MM.1S (cell line): ENCODE measurements around the gene KMT5C.

Experiments used
- DNase-seq: peaks from one replicate; pipeline ENCODE4 v3.0.0-alpha.2; 2015
- H2AFZ ChIP-seq: fragments of 300-600 bp; sonication (generic); 2 replicates; pipeline ENCODE4 v1.6.0; 2016; ENCODE audit warnings: antibody characterized with exemption, low read length
- H3F3A ChIP-seq: fragments of 300-600 bp; sonication (generic); 2 replicates; pipeline ENCODE4 v1.6.1; 2016; ENCODE audit warnings: mild to moderate bottlenecking, antibody characterized with exemption, low read length, moderate library complexity, mixed read lengths; ENCODE audit not compliant: insufficient read depth
- H3K27ac ChIP-seq: fragments of 300-600 bp; sonication (generic); 2 replicates; pipeline ENCODE4 v1.5.1; 2016; ENCODE audit warnings: mild to moderate bottlenecking, low read length
- H3K27me3 ChIP-seq: fragments of 300-600 bp; sonication (generic); replicated peaks from 2 replicates; pipeline ENCODE4 v1.6.0; 2016; ENCODE audit warnings: low read length; ENCODE audit not compliant: insufficient read depth
- H3K36me3 ChIP-seq: fragments of 300-600 bp; sonication (generic); replicated peaks from 2 replicates; pipeline ENCODE4 v1.6.1; 2016; ENCODE audit warnings: mild to moderate bottlenecking, low read length, mixed read lengths; ENCODE audit not compliant: insufficient read depth
- H3K4me1 ChIP-seq: fragments of 300-600 bp; sonication (generic); 2 replicates; pipeline ENCODE4 v1.6.1; 2016; ENCODE audit warnings: low read length, mixed read lengths
- H3K4me2 ChIP-seq: fragments of 300-600 bp; sonication (generic); 2 replicates; pipeline ENCODE4 v1.6.0; 2016; ENCODE audit warnings: low read depth, low read length
- H3K4me3 ChIP-seq: fragments of 300-600 bp; sonication (generic); 2 replicates; pipeline ENCODE4 v1.5.1; 2016; ENCODE audit warnings: low read length, mixed read lengths
- H3K79me2 ChIP-seq: fragments of 300-600 bp; sonication (generic); 2 replicates; pipeline ENCODE4 v1.6.1; 2016; ENCODE audit warnings: mixed run types, low read length, mixed read lengths
- H3K9ac ChIP-seq: fragments of 300-600 bp; sonication (generic); 2 replicates; pipeline ENCODE4 v1.6.1; 2016; ENCODE audit warnings: low read length, mixed read lengths
- H3K9me2 ChIP-seq: fragments of 300-600 bp; sonication (generic); replicated peaks from 2 replicates; pipeline ENCODE4 v1.6.1; 2016; ENCODE audit warnings: mild to moderate bottlenecking, low read length, mixed read lengths; ENCODE audit not compliant: insufficient read depth
- H3K9me3 ChIP-seq: fragments of 300-600 bp; sonication (generic); replicated peaks from 2 replicates; pipeline ENCODE4 v1.6.1; 2016; ENCODE audit warnings: mild to moderate bottlenecking, low read length, mixed read lengths; ENCODE audit not compliant: insufficient read depth
- H4K20me1 ChIP-seq: fragments of 300-600 bp; sonication (generic); 2 replicates; pipeline ENCODE4 v1.6.1; 2016; ENCODE audit warnings: mild to moderate bottlenecking, low read length, moderate library complexity, mixed read lengths; ENCODE audit not compliant: insufficient read depth
- EZH2 ChIP-seq: fragments of 300-600 bp; sonication (generic); optimal IDR thresholded peaks from 2 replicates; pipeline ENCODE3; 2017; ENCODE audit warnings: low read depth, mild to moderate bottlenecking, antibody characterized with exemption, low read length, mixed read lengths
- EZH2phosphoT487 ChIP-seq: fragments of 300-600 bp; sonication (generic); IDR thresholded peaks from 2 replicates; pipeline ENCODE4 v1.6.1; 2018; ENCODE audit warnings: antibody characterized with exemption, low read length
- TF ChIP-seq, protein P1 (sequence below): fragments of 300-600 bp; sonication (generic); IDR thresholded peaks from 2 replicates; pipeline ENCODE4 v1.5.1; 2016; ENCODE audit warnings: antibody characterized with exemption, low read length, mixed read lengths

Gene KMT5C

GRCh38 chr19:55385724-55386492 lies 46.2 kb downstream of the KMT5C start, which contains the start of gene RPL28:
Gene RPL28 (plus strand): TSS chr19:55385932. CDS start chr19:55386358, 426 bp downstream.
- no peaks in the 10 kb centered on the region for H3K9me3 ChIP-seq
- H3K79me2 ChIP-seq: peaks cover 68% of the 10 kb centered on the region
- peak within 1 kb of the TSS; percentile 91 for H3K4me3 ChIP-seq
- DNase-seq: peak; percentile 99
- H3K27ac ChIP-seq: peak within 1 kb of the TSS; percentile 85
- peaks cover 19% of the 10 kb centered on the region for H3K36me3 ChIP-seq
- peaks cover 68% of the 10 kb centered on the region for H3F3A ChIP-seq
- H3K4me1 ChIP-seq: peaks cover 29% of the 10 kb centered on the region
- H3K27me3 ChIP-seq: no peaks in the 10 kb centered on the region
- H3K9ac ChIP-seq: peak within 1 kb of the TSS; percentile 94
- TF ChIP-seq EZH2: no peak
- TF ChIP-seq, protein P1, sequence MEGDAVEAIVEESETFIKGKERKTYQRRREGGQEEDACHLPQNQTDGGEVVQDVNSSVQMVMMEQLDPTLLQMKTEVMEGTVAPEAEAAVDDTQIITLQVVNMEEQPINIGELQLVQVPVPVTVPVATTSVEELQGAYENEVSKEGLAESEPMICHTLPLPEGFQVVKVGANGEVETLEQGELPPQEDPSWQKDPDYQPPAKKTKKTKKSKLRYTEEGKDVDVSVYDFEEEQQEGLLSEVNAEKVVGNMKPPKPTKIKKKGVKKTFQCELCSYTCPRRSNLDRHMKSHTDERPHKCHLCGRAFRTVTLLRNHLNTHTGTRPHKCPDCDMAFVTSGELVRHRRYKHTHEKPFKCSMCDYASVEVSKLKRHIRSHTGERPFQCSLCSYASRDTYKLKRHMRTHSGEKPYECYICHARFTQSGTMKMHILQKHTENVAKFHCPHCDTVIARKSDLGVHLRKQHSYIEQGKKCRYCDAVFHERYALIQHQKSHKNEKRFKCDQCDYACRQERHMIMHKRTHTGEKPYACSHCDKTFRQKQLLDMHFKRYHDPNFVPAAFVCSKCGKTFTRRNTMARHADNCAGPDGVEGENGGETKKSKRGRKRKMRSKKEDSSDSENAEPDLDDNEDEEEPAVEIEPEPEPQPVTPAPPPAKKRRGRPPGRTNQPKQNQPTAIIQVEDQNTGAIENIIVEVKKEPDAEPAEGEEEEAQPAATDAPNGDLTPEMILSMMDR: no peak
- no peak for TF ChIP-seq EZH2phosphoT487
- peak within 1 kb of the TSS; percentile 98 for H3K4me2 ChIP-seq
- H3K9me2 ChIP-seq: no peaks in the 10 kb centered on the region
- H2AFZ ChIP-seq: peak within 1 kb of the TSS; percentile 74
- H4K20me1 ChIP-seq: peaks cover 41% of the 10 kb centered on the region

- Histone ChIP-seq H3K4me3 (peak overlapping the region; percentile 91), H2AFZ (no peak overlapping the region), H3K79me2 (peaks cover 67% of the 10 kb centered on the region), H3K36me3 (peaks cover 19% of the 10 kb centered on the region), H3K27ac (no peak overlapping the region), H4K20me1 (peaks cover 41% of the 10 kb centered on the region), H3K4me2 (peak overlapping the region; percentile 98), H3K9ac (peak overlapping the region; percentile 94), H3F3A (peaks cover 74% of the 10 kb centered on the region), H3K9me3 (no peaks in the 10 kb centered on the region), H3K4me1 (peaks cover 29% of the 10 kb centered on the region), H3K9me2 (no peaks in the 10 kb centered on the region), H3K27me3 (no peaks in the 10 kb centered on the region)
- DNase-seq: no peak
- TF ChIP-seq, protein P1: no peak
- no peak for TF ChIP-seq EZH2
- no peak for TF ChIP-seq EZH2phosphoT487
Observed at GRCh38 chr19:55386493-55386971, 46.9 kb downstream of the KMT5C start.

GRCh38 chr19:55387736-55388497 lies 48.2 kb downstream of the KMT5C start:
- Histone ChIP-seq H3F3A (peaks cover 75% of the 10 kb centered on the region), H3K27ac (no peak overlapping the region)
- TF ChIP-seq, protein P1: no peak

More at GRCh38 chr19:55387736-55388497, 48.2 kb downstream of the KMT5C start:
- H3K9me2 ChIP-seq: no peaks in the 10 kb centered on the region
- peaks cover 19% of the 10 kb centered on the region for H3K36me3 ChIP-seq
- peaks cover 20% of the 10 kb centered on the region for H3K4me1 ChIP-seq
- H3K9ac ChIP-seq: no peak overlapping the region; the same call in 1 of the 2 replicates
- no peak overlapping the region; the same call in 1 of the 2 replicates for H3K4me3 ChIP-seq
- no peak for DNase-seq
- H3K27me3 ChIP-seq: no peaks in the 10 kb centered on the region
- H3K4me2 ChIP-seq: peak overlapping the region; percentile 98; the same call in 1 of the 2 replicates
- H4K20me1 ChIP-seq: peaks cover 41% of the 10 kb centered on the region
- no peak overlapping the region for H2AFZ ChIP-seq
- H3K9me3 ChIP-seq: no peaks in the 10 kb centered on the region
- peaks cover 53% of the 10 kb centered on the region for H3K79me2 ChIP-seq
